IMR-90 (cell line): ENCODE measurements around the gene LGI2.

Experiments used
- CHD1 ChIP-seq: IDR thresholded peaks from 2 replicates; pipeline ENCODE4 v1.6.1; 2012; ENCODE audit warnings: low read depth, low read length, improper control_type of control experiment
- CTCF ChIP-seq: conservative IDR thresholded peaks from 2 replicates; pipeline ENCODE4 v1.5.1; 2012; ENCODE audit warnings: mild to moderate bottlenecking, low read depth, low read length, improper control_type of control experiment
- POLR2A ChIP-seq: IDR thresholded peaks from 2 replicates; pipeline ENCODE4 v1.6.1; 2012; ENCODE audit warnings: mild to moderate bottlenecking, low read depth, low read length
- RFX5 ChIP-seq: IDR thresholded peaks from 2 replicates; pipeline ENCODE4 v1.8.0; 2012; ENCODE audit warnings: low read depth, mild to moderate bottlenecking, low read length, moderate library complexity
- SMC3 ChIP-seq: fragments of 150-350 bp; IDR thresholded peaks from 2 replicates; pipeline ENCODE4 v1.6.1; 2016; ENCODE audit warnings: low read depth, mild to moderate bottlenecking, antibody characterized with exemption, low read length, moderate library complexity
- USF2 ChIP-seq: fragments of 150-350 bp; IDR thresholded peaks from 2 replicates; pipeline ENCODE4 v1.6.1; 2017; ENCODE audit warnings: mild to moderate bottlenecking, antibody characterized with exemption, low read length, low read depth

GRCh38 chr4:25057299-25057698, 26.6 kb upstream of the LGI2 start:
- TF ChIP-seq RFX5 (no peak), POLR2A (no peak), CTCF (no peak), CHD1 (no peak), USF2 (no peak), SMC3 (no peak)
